WI38 (cell line): ENCODE measurements around the gene OPRL1.

Source experiments
- H3K4me3 ChIP-seq: 2 replicates; pipeline ENCODE4 v1.5.1; 2011; ENCODE audit warnings: low read depth, mild to moderate bottlenecking, control low read depth, low read length
- TF ChIP-seq, protein P1 (sequence below): IDR thresholded peaks from 2 replicates; pipeline ENCODE4 v1.5.1; 2012; ENCODE audit warnings: low read depth, mild to moderate bottlenecking, control low read depth, low read length

OPRL1 gene

GRCh38 chr20:64039293-64040160 is 40.4 kb upstream of the OPRL1 start:
- TF ChIP-seq, protein P1, sequence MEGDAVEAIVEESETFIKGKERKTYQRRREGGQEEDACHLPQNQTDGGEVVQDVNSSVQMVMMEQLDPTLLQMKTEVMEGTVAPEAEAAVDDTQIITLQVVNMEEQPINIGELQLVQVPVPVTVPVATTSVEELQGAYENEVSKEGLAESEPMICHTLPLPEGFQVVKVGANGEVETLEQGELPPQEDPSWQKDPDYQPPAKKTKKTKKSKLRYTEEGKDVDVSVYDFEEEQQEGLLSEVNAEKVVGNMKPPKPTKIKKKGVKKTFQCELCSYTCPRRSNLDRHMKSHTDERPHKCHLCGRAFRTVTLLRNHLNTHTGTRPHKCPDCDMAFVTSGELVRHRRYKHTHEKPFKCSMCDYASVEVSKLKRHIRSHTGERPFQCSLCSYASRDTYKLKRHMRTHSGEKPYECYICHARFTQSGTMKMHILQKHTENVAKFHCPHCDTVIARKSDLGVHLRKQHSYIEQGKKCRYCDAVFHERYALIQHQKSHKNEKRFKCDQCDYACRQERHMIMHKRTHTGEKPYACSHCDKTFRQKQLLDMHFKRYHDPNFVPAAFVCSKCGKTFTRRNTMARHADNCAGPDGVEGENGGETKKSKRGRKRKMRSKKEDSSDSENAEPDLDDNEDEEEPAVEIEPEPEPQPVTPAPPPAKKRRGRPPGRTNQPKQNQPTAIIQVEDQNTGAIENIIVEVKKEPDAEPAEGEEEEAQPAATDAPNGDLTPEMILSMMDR: no peak
- H3K4me3 ChIP-seq: peak overlapping the region; percentile 27; the same call in 1 of the 2 replicates

DNA sequence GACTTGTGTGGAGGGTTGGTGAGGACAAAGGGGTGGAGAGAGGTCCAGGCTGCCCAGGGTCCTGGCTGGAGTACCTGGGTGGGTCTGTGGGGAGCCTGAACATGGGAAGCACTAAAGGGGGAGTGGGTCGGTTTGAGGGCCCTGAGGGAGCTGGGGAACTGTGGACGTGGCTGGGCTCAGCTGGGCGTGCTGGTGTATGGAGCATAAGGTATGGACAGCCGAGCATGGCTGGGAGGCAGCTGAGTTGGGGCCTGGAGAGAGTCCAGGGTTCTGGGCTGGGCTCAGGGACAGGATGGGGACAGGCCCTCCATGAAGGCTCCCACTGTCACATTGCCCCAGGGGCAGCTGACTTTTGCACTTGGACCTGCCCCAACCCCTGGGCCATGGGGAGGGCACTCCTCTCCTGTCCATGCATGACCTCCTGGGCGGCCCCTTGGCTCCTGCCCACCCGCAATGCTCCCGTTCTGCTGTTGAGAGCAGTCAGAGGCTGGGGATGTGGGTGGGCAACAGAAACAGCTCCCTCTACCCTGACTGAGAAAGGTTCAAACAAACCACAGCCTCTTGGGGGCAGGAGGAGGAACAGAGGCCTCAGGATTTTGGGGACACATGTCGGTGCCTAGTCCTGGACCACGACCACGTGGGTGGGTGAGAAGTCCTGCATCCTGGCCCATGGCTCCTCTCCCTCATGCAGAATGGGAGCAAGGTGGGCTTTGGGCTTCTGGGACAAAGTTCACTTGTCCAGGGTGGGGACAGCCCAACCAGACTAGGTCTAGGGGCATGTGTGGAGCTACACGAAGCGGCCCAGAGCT is 39.4 kb upstream of the OPRL1 start:
- H3K4me3 ChIP-seq: no peak overlapping the region
- TF ChIP-seq, protein P1: no peak

GRCh38 chr20:64041040-64041780 is 38.7 kb upstream of the OPRL1 start:
- H3K4me3 ChIP-seq: no peak overlapping the region
- TF ChIP-seq, protein P1: no peak

GRCh38 chr20:64041781-64042053 is 38.2 kb upstream of the OPRL1 start:
- TF ChIP-seq, protein P1: no peak
- H3K4me3 ChIP-seq: no peak overlapping the region

DNA sequence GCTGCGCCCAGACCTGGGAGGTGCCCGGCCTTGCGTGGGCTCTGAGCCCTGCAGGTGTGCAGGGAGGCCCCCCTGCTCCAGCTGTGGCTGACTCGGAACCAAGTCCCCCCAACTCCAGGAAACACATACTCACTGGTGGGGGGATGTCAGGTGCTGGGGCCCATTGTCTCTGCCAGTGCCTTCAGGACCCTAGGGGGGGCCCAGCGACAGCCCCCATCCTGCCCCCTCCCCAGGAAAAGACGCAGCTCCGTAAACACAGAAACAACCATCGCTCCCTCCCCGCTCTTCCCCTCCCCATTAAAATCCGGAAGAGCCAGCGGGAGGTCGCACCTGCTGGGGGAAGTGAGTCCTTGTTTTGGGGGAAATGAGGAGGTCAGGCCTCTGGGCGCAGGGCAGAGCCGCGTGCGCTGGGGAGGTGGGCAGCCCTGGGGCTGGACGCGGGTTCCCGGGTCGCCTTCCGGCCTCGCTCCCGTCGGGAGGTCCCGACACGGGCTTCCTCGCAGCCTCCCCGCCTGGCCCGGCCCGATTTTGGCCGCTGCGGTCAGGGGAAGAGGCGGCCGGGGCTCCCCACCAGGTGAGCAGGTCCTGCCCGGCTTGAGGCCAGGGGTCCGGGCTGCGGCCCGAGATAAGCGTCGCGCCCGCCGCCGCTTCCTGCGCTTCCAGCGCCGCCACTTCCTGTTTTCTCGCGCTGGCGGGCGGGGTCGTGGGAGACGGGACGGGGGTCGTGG is 37.7 kb upstream of the OPRL1 start:
- TF ChIP-seq, protein P1: no peak
- H3K4me3 ChIP-seq: peak overlapping the region; percentile 39

- H3K4me3 ChIP-seq: no peak overlapping the region
- TF ChIP-seq, protein P1: no peak
Measured at GRCh38 chr20:64043768-64044167, 36.1 kb upstream of the OPRL1 start.
